ENCODE measurements around the gene CCDC15. TPM values are rescaled to one million over a fixed set of nuclear protein-coding genes. Genes with fewer than 3 reads are reported as not detected.

The CCDC15 gene
- total and polyA plus RNA-seq, 2 of the 13 experiments (the other 11 are each of a cell fraction or from before 2014, with no cell fraction given): 2.2 to 4.6 TPM

GRCh38 chr11:124953753-124954589 lies at the start of gene CCDC15 (continued):
- no peak for TF ChIP-seq HNF1A (IDR thresholded peaks at IDR 0.05; ENCODE audit: low read depth)
- peak; percentile 36; the same call in 1 of the 2 replicates for TF ChIP-seq HNF1A (CRISPR knock-in tag; IDR thresholded peaks at IDR 0.05; ENCODE audit: borderline replicate concordance)
- peak; percentile 46; the same call in 1 of the 2 replicates for TF ChIP-seq HCFC1 (IDR thresholded peaks at IDR 0.05; ENCODE audit: low read depth, low read length)
- TF ChIP-seq YEATS2 (CRISPR knock-in tag; IDR thresholded peaks at IDR 0.05; ENCODE audit: borderline replicate concordance): peak; percentile 93
- peak; percentile 75 for TF ChIP-seq ZNF691 (CRISPR knock-in tag; IDR thresholded peaks at IDR 0.05; ENCODE audit: borderline replicate concordance, low read depth)
- TF ChIP-seq ZFP82 (CRISPR knock-in tag; IDR thresholded peaks at IDR 0.05; ENCODE audit: borderline replicate concordance): peak; percentile 51; the same call in 1 of the 2 replicates
- peak; percentile 53; the same call in 1 of the 2 replicates for TF ChIP-seq RFXAP (CRISPR knock-in tag; IDR thresholded peaks at IDR 0.05; ENCODE audit: borderline replicate concordance)
- TF ChIP-seq STAG1 (CRISPR knock-in tag; IDR thresholded peaks at IDR 0.05): peak; percentile 33; the same call in 1 of the 2 replicates
- peak; percentile 33; the same call in 1 of the 2 replicates for TF ChIP-seq E2F2 (CRISPR knock-in tag; IDR thresholded peaks at IDR 0.05; ENCODE audit: borderline replicate concordance)
- TF ChIP-seq ZGPAT (CRISPR knock-in tag; IDR thresholded peaks at IDR 0.05): peak; percentile 82; the same call in 1 of the 2 replicates
- no peak for TF ChIP-seq HMGA1 (CRISPR knock-in tag; conservative IDR thresholded peaks at IDR 0.05)
- TF ChIP-seq HNRNPH1 (optimal IDR thresholded peaks at IDR 0.05; ENCODE audit: low read depth, low read length): peak; percentile 64
- TF ChIP-seq CCDC6 (CRISPR knock-in tag; IDR thresholded peaks at IDR 0.05): peak; percentile 73; the same call in 1 of the 2 replicates
- TF ChIP-seq ZNF20 (CRISPR knock-in tag; IDR thresholded peaks at IDR 0.05): no peak
- TF ChIP-seq POLR2A (IDR thresholded peaks at IDR 0.05; ENCODE audit: insufficient read depth in 1 of 2, low read depth in 2 of 2, low read length in 2 of 2): peak; percentile 85 to 93
- peak; percentile 94 for TF ChIP-seq ZNF687 (CRISPR knock-in tag; IDR thresholded peaks at IDR 0.05)

All from HepG2 (cell line).